Measurements from ENCODE around the gene MTA1.

DNA sequence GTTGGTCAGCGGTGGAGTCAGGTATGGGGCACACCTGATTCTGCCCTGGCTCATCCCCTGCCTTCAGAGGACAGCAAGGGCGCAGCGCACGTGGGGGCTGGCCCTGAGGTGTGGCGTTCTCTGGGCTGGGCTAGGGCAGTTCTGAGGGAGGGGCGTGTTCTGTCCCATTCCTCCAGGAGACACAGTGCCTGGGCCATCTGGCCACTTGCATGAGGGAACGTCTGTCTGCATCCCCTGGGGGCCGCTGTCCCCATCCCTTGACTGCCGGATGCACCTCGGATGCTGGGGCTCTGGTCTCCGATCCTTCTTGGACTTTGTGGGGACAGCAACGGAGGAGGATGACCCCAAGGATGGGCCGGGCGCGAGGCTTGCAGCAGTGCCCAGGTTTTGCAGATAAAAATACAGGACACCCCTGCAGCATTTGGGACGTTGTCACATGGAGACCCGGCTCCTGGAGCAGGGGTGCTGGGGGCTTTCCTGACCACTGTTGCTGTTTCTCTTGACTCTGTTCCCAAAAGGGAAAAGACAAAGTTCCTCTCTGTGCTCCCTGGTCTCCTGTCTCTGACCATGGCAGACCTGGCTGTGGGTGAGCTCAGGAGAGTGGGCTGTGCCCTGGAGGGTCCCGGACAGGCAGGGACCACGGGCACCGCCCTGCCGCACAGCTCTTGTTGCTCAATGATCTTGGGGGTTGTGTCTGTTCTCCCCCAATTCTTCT, 6.9 kb downstream of the MTA1 start:
- TF ChIP-seq, protein P1, sequence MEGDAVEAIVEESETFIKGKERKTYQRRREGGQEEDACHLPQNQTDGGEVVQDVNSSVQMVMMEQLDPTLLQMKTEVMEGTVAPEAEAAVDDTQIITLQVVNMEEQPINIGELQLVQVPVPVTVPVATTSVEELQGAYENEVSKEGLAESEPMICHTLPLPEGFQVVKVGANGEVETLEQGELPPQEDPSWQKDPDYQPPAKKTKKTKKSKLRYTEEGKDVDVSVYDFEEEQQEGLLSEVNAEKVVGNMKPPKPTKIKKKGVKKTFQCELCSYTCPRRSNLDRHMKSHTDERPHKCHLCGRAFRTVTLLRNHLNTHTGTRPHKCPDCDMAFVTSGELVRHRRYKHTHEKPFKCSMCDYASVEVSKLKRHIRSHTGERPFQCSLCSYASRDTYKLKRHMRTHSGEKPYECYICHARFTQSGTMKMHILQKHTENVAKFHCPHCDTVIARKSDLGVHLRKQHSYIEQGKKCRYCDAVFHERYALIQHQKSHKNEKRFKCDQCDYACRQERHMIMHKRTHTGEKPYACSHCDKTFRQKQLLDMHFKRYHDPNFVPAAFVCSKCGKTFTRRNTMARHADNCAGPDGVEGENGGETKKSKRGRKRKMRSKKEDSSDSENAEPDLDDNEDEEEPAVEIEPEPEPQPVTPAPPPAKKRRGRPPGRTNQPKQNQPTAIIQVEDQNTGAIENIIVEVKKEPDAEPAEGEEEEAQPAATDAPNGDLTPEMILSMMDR (IDR thresholded peaks at IDR 0.05): no peak
- TF ChIP-seq POLR2A (IDR thresholded peaks at IDR 0.05): no peak

Measured in adrenal gland (tissue), 5 donors.